ENCODE results near the gene SPI1. TPM values are rescaled to one million over a fixed set of nuclear protein-coding genes. Genes with fewer than 3 reads are reported as not detected.
A peak's percentile ranks its signal among the peaks of the same experiment; 100 is the strongest.

SPI1 gene
- total RNA-seq, 4 donors from 2014 or later = 2.6 to 15.4 (median 8.8) TPM

DNA sequence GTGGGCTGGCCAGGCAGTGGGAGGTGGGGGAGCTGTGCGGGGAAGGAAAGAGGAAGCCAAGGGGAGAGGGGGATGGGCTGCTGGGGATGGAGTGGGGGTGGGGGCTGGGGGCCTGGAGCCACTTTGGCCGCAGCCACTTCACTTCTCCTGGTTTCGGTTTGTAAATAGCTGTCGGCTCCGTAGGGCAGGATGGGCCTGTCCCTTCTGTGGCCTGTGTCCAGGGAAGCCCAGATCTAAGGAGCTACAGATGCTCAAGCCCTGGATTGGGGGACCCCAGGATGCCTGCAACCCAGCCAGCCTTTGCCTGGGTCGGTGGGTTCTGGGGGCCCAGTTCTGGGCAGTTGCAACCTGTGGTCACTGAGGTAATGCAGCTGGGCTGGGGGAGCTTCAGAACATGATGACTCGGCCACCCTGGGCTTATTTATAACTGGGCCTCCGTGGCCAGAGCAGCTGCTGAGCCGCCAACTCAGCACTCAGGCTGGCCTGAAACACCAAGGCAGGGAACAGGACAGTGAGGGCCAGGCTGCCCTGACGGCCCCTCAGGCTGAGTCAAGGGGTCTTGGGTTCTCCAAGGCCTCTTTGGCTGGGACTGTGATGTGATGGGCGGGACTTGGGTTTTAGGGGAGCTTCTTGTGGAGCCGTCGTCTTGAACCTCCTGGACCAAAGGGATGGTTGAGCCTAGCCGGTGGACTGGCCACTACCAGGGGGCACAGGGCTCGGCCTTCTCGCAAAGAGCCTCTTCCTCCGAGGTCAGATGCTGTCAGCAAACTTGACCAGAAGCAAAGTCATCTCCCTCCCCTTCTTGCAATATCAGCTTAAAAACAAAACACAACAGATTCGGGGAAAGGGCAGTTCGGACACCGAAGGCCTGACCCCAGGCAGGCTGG, 15.1 kb upstream of the SPI1 start:
- H3K27me3 ChIP-seq = no peaks in the 10 kb centered on the region
- intact Hi-C loops (cut with DNase I) = no loop called here
- H3K4me3 ChIP-seq = no peak overlapping the region
- no peak for DNase-seq
- H3K9me3 ChIP-seq = no peaks in the 10 kb centered on the region
- H3K27ac ChIP-seq = peak overlapping the region; percentile 79 to 94 (median 84)
- WGBS, 2 donors = 76 to 89% methylated on average over 6 to 8 of the region's 20 CpGs
- peaks cover 12 to 70% (median 21%) of the 10 kb centered on the region in 3 donors for H3K4me1 ChIP-seq
- no peaks in the 10 kb centered on the region for H3K36me3 ChIP-seq
- no peak for TF ChIP-seq POLR2A (IDR thresholded peaks at IDR 0.05)
- TF ChIP-seq, protein P1, sequence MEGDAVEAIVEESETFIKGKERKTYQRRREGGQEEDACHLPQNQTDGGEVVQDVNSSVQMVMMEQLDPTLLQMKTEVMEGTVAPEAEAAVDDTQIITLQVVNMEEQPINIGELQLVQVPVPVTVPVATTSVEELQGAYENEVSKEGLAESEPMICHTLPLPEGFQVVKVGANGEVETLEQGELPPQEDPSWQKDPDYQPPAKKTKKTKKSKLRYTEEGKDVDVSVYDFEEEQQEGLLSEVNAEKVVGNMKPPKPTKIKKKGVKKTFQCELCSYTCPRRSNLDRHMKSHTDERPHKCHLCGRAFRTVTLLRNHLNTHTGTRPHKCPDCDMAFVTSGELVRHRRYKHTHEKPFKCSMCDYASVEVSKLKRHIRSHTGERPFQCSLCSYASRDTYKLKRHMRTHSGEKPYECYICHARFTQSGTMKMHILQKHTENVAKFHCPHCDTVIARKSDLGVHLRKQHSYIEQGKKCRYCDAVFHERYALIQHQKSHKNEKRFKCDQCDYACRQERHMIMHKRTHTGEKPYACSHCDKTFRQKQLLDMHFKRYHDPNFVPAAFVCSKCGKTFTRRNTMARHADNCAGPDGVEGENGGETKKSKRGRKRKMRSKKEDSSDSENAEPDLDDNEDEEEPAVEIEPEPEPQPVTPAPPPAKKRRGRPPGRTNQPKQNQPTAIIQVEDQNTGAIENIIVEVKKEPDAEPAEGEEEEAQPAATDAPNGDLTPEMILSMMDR (IDR thresholded peaks at IDR 0.05) = no peak

DNA sequence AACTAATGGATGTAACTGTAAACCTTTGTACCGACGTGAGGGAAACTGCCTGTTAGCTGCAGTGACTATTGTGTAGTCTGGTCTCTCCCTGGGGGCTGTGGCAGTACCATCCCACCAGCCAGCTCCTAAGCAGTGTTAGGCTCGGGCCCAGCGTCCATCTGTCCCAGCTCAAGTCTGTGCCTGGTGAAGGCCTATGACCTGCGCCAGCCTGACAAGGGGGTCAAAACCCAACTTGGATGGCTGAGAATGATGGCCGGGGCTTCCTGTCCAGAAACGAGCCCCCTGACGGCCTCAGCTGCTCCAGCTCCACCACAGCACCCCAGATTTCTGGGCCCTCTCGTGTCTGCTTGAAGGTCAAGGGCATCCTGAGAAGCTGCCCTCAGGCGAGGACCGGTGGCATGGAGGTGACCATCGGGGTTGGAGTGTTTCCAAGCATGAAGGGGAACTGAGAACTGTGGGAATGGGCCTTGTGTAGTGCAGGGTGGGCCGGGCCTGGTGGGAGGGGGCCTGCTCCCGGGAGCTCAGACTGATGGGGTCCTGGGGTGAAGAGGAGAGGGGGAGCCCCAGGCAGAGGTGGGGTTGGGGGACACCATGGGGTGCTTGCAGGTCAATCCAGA, 14.3 kb upstream of the SPI1 start:
- DNase-seq = no peak
- WGBS, 2 donors = 77 to 100% methylated on average over 1 to 12 of the region's 14 CpGs
- Histone ChIP-seq H3K9me3 (no peaks in the 10 kb centered on the region), H3K27me3 (no peaks in the 10 kb centered on the region), H3K27ac (peak overlapping the region; percentile 42 to 94 (median 84)), H3K36me3 (no peaks in the 10 kb centered on the region), H3K4me3 (no peak overlapping the region), H3K4me1 (peaks cover 19 to 70% (median 27%) of the 10 kb centered on the region in 3 donors)
- intact Hi-C loops (cut with DNase I) = no loop called here
- TF ChIP-seq POLR2A (IDR thresholded peaks at IDR 0.05) = no peak

DNA sequence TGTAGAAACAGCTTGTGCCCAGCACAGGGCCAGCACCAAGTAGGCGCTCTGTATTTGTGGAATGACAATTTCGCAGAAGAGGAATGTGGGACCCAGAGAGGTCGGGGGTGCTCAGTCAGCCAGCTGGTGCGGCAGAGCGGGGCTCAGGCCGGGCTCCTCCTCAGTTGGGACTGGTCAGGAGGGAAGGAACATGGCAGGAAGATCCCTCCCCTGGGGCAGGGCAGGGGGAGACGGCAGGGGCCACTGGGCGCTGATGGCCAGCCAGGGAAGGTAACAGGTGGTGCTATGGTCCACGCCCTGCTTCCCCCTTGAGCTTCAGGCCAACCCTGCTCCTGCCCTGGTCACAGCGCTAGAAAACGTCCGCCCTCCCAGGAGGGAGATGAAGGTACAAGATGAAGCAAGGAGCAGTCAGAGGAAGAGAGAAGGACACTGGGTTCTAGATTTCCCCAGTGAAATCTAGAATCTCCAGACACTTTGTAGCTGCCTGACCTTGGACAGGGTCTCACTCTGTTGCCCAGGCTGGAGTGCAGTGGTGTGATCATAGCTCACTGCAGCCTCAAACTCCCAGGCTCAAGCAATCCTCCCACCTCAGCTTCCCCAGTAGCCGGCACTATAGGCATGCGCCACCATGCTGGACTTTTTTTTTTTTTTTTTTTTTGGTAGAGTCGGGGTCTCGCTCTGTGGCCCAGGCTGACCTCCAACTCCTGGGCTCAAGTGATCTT, 13.5 kb upstream of the SPI1 start:
- intact Hi-C loops (cut with DNase I) = no loop called here
- no peak for DNase-seq
- no peak for TF ChIP-seq POLR2A (IDR thresholded peaks at IDR 0.05)
- TF ChIP-seq, protein P1 (IDR thresholded peaks at IDR 0.05) = no peak
- Histone ChIP-seq H3K27ac (peak overlapping the region; percentile 12 to 61 (median 33)), H3K4me3 (no peak overlapping the region), H3K36me3 (no peaks in the 10 kb centered on the region), H3K4me1 (peaks cover 20 to 73% (median 28%) of the 10 kb centered on the region in 3 donors), H3K27me3 (no peaks in the 10 kb centered on the region), H3K9me3 (no peaks in the 10 kb centered on the region)
- 73 to 77% methylated on average over 4 to 10 of the region's 16 CpGs for WGBS, 2 donors

DNA sequence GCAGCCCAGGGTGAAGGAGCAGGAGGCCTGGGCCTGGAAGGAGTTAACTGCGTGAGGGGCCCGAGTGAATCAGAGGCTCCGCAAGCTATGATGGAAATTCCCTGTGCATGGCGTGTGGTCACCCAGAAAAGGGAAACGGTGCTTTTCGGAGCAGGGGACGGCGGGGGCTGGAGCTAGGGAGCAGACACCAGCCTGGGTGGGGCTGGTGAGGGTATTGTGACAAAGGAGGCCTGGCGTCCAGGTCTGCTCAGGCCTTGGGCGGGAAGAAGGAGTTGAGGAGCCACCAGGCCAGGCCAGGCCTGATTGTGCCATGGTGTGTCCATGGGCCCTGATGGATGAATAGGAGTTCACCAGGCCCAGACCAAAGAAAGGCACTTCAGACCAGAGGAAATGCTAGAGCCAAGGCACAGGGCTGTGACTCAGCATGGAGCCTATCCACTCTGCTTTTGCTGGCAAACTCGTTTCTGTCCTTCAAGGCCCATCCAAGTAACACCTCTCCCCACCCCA, 12.8 kb upstream of the SPI1 start:
- Histone ChIP-seq H3K36me3 (no peaks in the 10 kb centered on the region), H3K4me3 (no peak overlapping the region), H3K27me3 (no peaks in the 10 kb centered on the region), H3K27ac (peak overlapping the region; percentile 1 to 61 (median 33)), H3K9me3 (no peaks in the 10 kb centered on the region), H3K4me1 (peaks cover 20 to 73% (median 28%) of the 10 kb centered on the region in 3 donors)
- no peak for DNase-seq
- peak in 1 of 4 donors; percentile 34 for TF ChIP-seq POLR2A (IDR thresholded peaks at IDR 0.05)
- TF ChIP-seq, protein P1 (IDR thresholded peaks at IDR 0.05) = no peak
- WGBS, 2 donors = 66 to 85% methylated on average over 9 to 10 of the region's 11 CpGs
- intact Hi-C loops (cut with DNase I) = no loop called here

DNA sequence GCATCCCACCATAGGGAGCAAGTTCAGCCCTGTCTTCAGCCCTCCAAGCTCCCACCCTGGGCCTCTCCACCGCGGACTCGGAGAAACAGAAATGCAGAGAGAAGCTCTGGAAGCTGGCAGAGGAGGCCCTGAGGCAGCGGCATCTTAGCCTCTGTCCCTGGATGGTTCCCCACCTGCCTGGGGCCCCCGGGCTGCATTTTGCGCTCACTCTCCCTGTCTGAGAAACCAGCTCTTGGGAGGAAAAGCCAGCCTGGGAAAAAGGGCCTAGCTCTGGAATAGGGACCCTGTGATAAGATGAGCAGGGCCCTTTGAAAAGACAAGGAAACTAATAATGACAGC, 12.0 kb upstream of the SPI1 start:
- no peak for DNase-seq
- TF ChIP-seq, protein P1 (IDR thresholded peaks at IDR 0.05) = no peak
- no peak for TF ChIP-seq POLR2A (IDR thresholded peaks at IDR 0.05)
- 80 to 84% methylated on average over 1 to 3 of the region's 6 CpGs for WGBS, 2 donors
- Histone ChIP-seq H3K36me3 (no peaks in the 10 kb centered on the region), H3K4me3 (no peak overlapping the region), H3K9me3 (no peaks in the 10 kb centered on the region), H3K4me1 (peaks cover 20 to 66% (median 28%) of the 10 kb centered on the region in 3 donors), H3K27me3 (no peaks in the 10 kb centered on the region), H3K27ac (peak overlapping the region in 3 of 4 donors; percentile 11 to 61 (median 44))
- intact Hi-C loops (cut with DNase I) = no loop called here

All from esophagus squamous epithelium (tissue), 5 donors.